BJ (cell line): ENCODE results near the gene CASP4. TPM values are rescaled to one million over a fixed set of nuclear protein-coding genes. Genes with fewer than 3 reads are reported as not detected.

ENCODE experiments used
- CTCF ChIA-PET: fragments of 350-600 bp; formaldehyde crosslinking; extraction: SDS; loops from one replicate; lab custom pipeline; 2021; ENCODE audit warnings: antibody characterized with exemption, inconsistent platforms; lab: Yijun Ruan, JAX
- POLR2A ChIA-PET: fragments of 300-600 bp; sonication (Branson Sonifier 250); formaldehyde crosslinking; extraction: SDS; loops from one replicate; lab custom pipeline; 2021; ENCODE audit warnings: antibody characterized with exemption; lab: Charles Lee
- DNase-seq: peaks from one replicate; pipeline ENCODE4 v3.0.0-alpha.2; 2011; ENCODE audit warnings: low read depth
- H3K27me3 ChIP-seq: 2 replicates; pipeline ENCODE4 v1.6.0; 2011; ENCODE audit warnings: low read length; ENCODE audit not compliant: control insufficient read depth, insufficient read depth
- H3K36me3 ChIP-seq: 2 replicates; pipeline ENCODE4 v1.5.1; 2011; ENCODE audit warnings: low read length; ENCODE audit not compliant: control insufficient read depth, insufficient read depth
- H3K4me3 ChIP-seq: 2 replicates; pipeline ENCODE4 v1.5.1; 2011; ENCODE audit warnings: low read depth, mild to moderate bottlenecking, control low read depth, low read length
- polyA plus RNA-seq: library from polyadenylated mRNA; depleted of rRNA; stranded (reverse); fragments of >200 nt; gene quantifications from 2 replicates; pipeline ENCODE4 v1.2.3, GENCODE V29; 2011
- TF ChIP-seq, protein P1 (sequence below): IDR thresholded peaks from 2 replicates; pipeline ENCODE4 v1.5.1; 2011; ENCODE audit warnings: low read depth, mild to moderate bottlenecking, control low read depth, inconsistent platforms, low read length, moderate library complexity; ENCODE audit not compliant: insufficient read depth

The CASP4 gene
- polyA plus RNA-seq, 1 experiment, result 87.7 TPM

DNA sequence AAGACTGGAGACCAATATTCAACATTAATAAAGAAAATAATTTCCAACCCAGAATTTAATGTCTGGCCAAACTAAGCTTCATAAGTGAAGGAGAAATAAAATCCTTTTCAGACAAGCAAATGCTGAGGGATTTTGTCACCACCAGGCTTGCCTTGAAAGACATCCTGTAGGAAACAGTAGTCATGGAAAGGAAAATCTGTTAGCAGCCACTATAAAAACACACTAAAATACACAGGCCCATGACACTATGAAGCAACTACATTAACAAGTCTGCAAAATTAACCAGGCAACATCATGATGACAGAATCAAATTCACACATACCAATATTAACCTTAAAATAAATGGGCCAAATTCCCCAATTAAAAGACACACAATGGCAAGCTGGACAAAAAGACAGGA is 2.4 kb upstream of the CASP4 start:
- H3K27me3 ChIP-seq, result no peaks in the 10 kb centered on the region
- ChIA-PET POLR2A (no interaction called here), CTCF (no interaction called here)
- no peak for DNase-seq
- H3K4me3 ChIP-seq, result no peak overlapping the region
- TF ChIP-seq, protein P1, sequence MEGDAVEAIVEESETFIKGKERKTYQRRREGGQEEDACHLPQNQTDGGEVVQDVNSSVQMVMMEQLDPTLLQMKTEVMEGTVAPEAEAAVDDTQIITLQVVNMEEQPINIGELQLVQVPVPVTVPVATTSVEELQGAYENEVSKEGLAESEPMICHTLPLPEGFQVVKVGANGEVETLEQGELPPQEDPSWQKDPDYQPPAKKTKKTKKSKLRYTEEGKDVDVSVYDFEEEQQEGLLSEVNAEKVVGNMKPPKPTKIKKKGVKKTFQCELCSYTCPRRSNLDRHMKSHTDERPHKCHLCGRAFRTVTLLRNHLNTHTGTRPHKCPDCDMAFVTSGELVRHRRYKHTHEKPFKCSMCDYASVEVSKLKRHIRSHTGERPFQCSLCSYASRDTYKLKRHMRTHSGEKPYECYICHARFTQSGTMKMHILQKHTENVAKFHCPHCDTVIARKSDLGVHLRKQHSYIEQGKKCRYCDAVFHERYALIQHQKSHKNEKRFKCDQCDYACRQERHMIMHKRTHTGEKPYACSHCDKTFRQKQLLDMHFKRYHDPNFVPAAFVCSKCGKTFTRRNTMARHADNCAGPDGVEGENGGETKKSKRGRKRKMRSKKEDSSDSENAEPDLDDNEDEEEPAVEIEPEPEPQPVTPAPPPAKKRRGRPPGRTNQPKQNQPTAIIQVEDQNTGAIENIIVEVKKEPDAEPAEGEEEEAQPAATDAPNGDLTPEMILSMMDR, result no peak
- no peaks in the 10 kb centered on the region for H3K36me3 ChIP-seq

DNA sequence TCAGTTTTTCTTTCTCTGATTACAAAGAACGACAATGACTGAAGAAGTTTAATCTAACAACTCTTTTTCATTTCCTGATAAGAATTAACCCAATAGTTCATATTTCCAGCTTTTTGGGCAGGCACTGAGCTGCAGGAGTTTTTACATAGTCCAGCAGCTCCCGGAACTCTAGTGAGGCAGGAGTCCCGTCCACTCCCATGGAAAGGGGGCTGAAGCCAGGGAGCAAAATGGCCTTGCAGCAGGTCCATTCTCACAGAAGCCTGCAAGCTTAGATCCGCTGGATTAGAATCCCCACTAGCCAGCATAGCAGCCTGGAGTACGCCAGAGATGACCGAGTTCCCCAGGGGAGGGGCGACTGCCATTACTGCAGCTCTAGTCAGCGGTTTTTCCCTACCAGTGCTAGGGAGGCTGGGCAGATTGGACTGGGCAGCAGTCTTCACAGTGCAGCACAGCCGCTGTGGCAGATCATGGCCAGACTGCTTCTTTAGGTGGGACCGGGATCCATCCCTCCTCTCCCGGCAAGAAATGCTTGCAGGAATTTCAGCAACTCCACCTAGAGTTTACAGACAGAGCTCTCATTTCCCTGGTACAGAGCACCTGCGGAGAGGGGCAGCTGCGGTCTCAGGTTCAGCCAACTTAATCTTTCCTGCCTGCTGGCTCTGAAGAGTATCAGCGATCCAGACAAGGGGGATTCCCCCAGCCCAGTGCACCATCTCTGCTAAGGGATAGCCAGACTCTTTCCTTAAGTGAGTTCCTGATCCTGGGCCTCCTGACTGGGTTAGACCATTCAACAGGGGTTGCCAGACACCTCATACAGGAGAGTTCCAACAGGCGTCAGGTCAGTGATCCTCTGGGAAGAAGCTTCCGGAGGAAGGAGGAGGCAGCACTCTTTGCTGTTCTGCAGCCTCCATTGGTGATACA is 742 bp upstream of the CASP4 start:
- Histone ChIP-seq H3K36me3 (no peaks in the 10 kb centered on the region), H3K27me3 (no peaks in the 10 kb centered on the region), H3K4me3 (peak overlapping the region; percentile 52)
- CTCF ChIA-PET, result no interaction called here
- POLR2A ChIA-PET, result interaction anchor here (0.6 kb wide), 2 partner anchors 83 to 260 kb away, joined by 3 to 4 read pairs; no protein-coding TSS in a partner anchor
- no peak for DNase-seq
- TF ChIP-seq, protein P1, result no peak

DNA sequence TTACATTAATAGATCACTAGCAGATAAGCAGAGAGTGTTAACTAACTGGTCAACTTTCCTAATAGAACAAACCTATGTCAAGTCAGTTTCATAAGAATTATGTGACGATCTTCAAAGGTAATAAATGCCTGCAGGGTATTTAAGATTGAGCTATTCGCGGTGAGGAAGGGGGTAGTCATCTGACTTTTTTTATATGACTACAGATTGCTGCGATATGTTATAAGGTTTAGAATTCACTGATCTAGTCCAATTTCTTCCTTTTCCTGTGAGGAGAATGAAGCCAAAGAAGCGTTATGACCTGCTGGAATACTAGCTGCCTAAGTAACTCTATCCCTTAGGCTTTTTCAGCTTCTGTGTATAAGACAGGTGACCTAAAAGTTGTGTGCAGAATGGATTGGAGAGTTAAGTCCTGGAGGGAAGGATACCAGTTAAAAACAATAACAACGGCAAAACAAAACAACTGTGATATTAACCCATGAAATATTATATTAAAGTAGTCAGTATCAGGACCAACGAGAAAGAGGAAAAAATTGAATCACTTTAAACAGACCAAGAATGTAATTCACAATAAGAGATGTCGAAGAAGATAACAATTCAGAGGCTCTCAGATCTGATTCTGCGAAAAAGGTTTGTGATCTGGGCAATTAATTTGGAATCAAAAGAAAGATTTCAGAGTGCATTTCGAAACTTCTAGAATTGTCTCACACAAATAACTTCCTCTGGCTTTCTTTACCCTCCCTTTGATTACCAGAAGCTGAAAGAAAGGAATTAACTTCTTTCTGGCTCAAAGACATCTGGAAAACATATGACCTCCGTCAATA is 630 bp downstream of the CASP4 start:
- Histone ChIP-seq H3K27me3 (no peaks in the 10 kb centered on the region), H3K4me3 (peak overlapping the region; percentile 52), H3K36me3 (no peaks in the 10 kb centered on the region; the same call in 1 of the 2 replicates)
- ChIA-PET CTCF (no interaction called here), POLR2A (interaction anchor here (0.5 to 0.7 kb wide), 4 partner anchors 68 to 903 kb away, joined by 3 to 4 read pairs (median 4); no protein-coding TSS in a partner anchor)
- no peak for DNase-seq
- TF ChIP-seq, protein P1, result no peak

DNA sequence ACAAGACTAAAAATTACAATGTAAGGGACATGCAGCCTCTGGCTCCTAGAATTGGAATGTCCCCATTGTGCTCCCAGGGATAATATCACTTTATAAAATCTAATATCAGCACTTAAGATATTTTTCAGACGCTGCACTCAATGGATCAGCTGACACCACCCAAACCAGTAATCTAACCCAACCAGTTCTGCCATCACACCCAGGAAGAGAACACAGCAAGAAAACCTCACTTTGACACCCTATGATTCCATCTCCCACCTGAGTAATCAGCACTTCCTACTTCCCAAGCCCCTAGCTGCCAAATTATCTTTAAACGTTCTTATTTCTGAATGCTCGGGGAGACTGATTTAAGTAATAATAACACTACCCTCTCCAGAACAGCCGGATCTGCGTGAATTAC is 2.6 kb downstream of the CASP4 start:
- no peak overlapping the region for H3K4me3 ChIP-seq
- no peak for DNase-seq
- H3K36me3 ChIP-seq, result peaks cover 2% of the 10 kb centered on the region; the same call in 1 of the 2 replicates
- CTCF ChIA-PET, result no interaction called here
- TF ChIP-seq, protein P1, result no peak
- no peaks in the 10 kb centered on the region for H3K27me3 ChIP-seq
- POLR2A ChIA-PET, result no interaction called here

DNA sequence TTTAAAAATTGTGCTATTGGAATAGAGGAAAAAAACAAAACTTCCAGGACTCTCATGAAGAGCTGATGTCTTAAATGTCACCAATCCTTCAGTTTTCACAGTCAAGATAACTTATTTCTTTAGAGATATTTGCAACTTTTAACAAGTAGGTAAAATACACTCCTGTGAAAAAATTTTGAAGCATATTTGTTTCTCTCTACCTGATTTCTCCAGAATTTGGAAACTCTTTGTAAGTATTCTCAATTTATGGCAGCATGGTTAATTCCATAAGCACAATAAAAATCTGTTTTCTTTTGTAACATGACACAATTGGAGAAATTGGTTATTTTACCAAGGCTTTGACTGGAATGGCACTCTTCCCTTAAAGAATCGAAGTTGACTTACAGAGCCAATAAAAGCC is 4.1 kb downstream of the CASP4 start:
- H3K4me3 ChIP-seq, result no peak overlapping the region
- TF ChIP-seq, protein P1, result no peak
- no peaks in the 10 kb centered on the region for H3K27me3 ChIP-seq
- no peak for DNase-seq
- CTCF ChIA-PET, result no interaction called here
- peaks cover 2% of the 10 kb centered on the region; the same call in 1 of the 2 replicates for H3K36me3 ChIP-seq
- POLR2A ChIA-PET, result no interaction called here
